ENCODE data around the gene HTT.
"Not testable (repeated sequence)": the region's sequence is repeated elsewhere in the genome, so short reads cannot be mapped to it uniquely, and the experiment has no call there.

DNA sequence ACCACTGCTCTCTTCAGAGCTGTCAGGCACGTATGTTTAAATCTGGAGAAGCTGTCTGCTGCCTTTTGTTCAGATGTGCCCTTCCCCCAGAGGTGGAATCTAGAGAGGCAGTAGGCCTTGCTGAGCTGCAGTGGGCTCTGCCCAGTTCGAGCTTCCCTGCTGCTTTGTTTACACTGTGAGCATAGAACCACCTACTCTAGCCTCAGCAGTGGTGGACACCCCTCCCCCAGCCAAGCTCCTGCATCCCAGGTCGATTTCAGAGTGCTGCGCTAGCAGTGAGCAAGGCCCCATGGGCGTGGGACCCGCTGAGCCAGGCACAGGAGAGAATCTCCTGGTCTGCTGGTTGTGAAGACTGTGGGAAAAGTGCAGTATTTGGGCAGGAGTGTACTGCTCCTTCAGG lies 92.0 kb downstream of the HTT start:
- TF ChIP-seq POLR2AphosphoS5 (IDR thresholded peaks at IDR 0.05; ENCODE audit: low read depth, low read length); POLR2A (IDR thresholded peaks at IDR 0.05; ENCODE audit: borderline replicate concordance, extremely low read depth, insufficient read depth, insufficient read length); RAD21 (IDR thresholded peaks at IDR 0.05; ENCODE audit: low read depth): not testable (repeated sequence)
- TF ChIP-seq, protein P1, sequence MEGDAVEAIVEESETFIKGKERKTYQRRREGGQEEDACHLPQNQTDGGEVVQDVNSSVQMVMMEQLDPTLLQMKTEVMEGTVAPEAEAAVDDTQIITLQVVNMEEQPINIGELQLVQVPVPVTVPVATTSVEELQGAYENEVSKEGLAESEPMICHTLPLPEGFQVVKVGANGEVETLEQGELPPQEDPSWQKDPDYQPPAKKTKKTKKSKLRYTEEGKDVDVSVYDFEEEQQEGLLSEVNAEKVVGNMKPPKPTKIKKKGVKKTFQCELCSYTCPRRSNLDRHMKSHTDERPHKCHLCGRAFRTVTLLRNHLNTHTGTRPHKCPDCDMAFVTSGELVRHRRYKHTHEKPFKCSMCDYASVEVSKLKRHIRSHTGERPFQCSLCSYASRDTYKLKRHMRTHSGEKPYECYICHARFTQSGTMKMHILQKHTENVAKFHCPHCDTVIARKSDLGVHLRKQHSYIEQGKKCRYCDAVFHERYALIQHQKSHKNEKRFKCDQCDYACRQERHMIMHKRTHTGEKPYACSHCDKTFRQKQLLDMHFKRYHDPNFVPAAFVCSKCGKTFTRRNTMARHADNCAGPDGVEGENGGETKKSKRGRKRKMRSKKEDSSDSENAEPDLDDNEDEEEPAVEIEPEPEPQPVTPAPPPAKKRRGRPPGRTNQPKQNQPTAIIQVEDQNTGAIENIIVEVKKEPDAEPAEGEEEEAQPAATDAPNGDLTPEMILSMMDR (IDR thresholded peaks at IDR 0.05 in 2 of 3, conservative IDR thresholded peaks at IDR 0.05 in 1 of 3; ENCODE audit: borderline replicate concordance in 1 of 3, insufficient read depth in 1 of 3, low read depth in 2 of 3, low read length in 2 of 3): not testable (repeated sequence)
